ENCODE data around the gene ALPI. TPM values are rescaled to one million over a fixed set of nuclear protein-coding genes. Genes with fewer than 3 reads are reported as not detected.

Gene ALPI
- total RNA-seq, 2 donors from 2014 or later = not detected

- no peak overlapping the region for H3K4me3 Mint-ChIP-seq
- H3K4me1 Mint-ChIP-seq = no peaks in the 10 kb centered on the region
- H3K9me3 ChIP-seq (ENCODE audit: control insufficient read depth, low read length) = no peaks in the 10 kb centered on the region
- H3K9me3 Mint-ChIP-seq = no peaks in the 10 kb centered on the region
- peaks cover 12% of the 10 kb centered on the region for H3K27me3 Mint-ChIP-seq (ENCODE audit: insufficient read depth)
- no peak overlapping the region for H3K27ac ChIP-seq (ENCODE audit: low read depth, low read length)
- DNase-seq = peak; percentile 47
- no peaks in the 10 kb centered on the region for H3K36me3 Mint-ChIP-seq (ENCODE audit: low read depth)
- no peak for TF ChIP-seq CTCF (conservative IDR thresholded peaks at IDR 0.05)
- 90 to 93% methylated on average over 12 to 18 of the region's 18 CpGs for WGBS, 2 experiments (ENCODE audit: insufficient coverage in 1 of 2, insufficient read length in 1 of 2)
- no peaks in the 10 kb centered on the region for H3K36me3 ChIP-seq (ENCODE audit: control insufficient read depth, insufficient read depth, low read length)
- no peak overlapping the region for H3K9ac ChIP-seq (ENCODE audit: extremely low read depth, low read length, poor library complexity, severe bottlenecking)
- H3K27me3 ChIP-seq (ENCODE audit: control insufficient read depth, insufficient read depth, low read length, poor library complexity, severe bottlenecking) = no peaks in the 10 kb centered on the region
- H3K4me1 ChIP-seq (ENCODE audit: control insufficient read depth, insufficient read depth, low read length) = no peaks in the 10 kb centered on the region
- no peak overlapping the region for H3K27ac Mint-ChIP-seq
- no peak overlapping the region for H3K4me3 ChIP-seq (ENCODE audit: low read length)
These were observed 8.0 kb downstream of the ALPI start for GRCh38 chr2:232463701-232464543.

- Histone ChIP-seq H3K36me3 (ENCODE audit: control insufficient read depth, insufficient read depth, low read length) (no peaks in the 10 kb centered on the region), H3K4me3 (ENCODE audit: low read length) (no peak overlapping the region), H3K27ac (ENCODE audit: low read depth, low read length) (no peak overlapping the region), H3K9me3 (ENCODE audit: control insufficient read depth, low read length) (no peaks in the 10 kb centered on the region), H3K27me3 (ENCODE audit: control insufficient read depth, insufficient read depth, low read length, poor library complexity, severe bottlenecking) (no peaks in the 10 kb centered on the region), H3K4me1 (ENCODE audit: control insufficient read depth, insufficient read depth, low read length) (no peaks in the 10 kb centered on the region), H3K9ac (ENCODE audit: extremely low read depth, low read length, poor library complexity, severe bottlenecking) (no peak overlapping the region)
- Mint-ChIP-seq H3K36me3 (ENCODE audit: low read depth) (no peaks in the 10 kb centered on the region), H3K4me3 (no peak overlapping the region), H3K9me3 (no peaks in the 10 kb centered on the region), H3K27me3 (ENCODE audit: insufficient read depth) (peaks cover 11% of the 10 kb centered on the region), H3K27ac (no peak overlapping the region), H3K4me1 (no peaks in the 10 kb centered on the region)
- WGBS, 2 experiments (ENCODE audit: insufficient coverage in 1 of 2, insufficient read length in 1 of 2) = 88 to 100% methylated on average over 1 to 3 of the region's 3 CpGs
- TF ChIP-seq CTCF (conservative IDR thresholded peaks at IDR 0.05) = no peak
- no peak for DNase-seq
These were observed 8.6 kb downstream of the ALPI start for GRCh38 chr2:232464544-232464885.

- H3K4me3 ChIP-seq (ENCODE audit: low read length) = no peak overlapping the region
- no peaks in the 10 kb centered on the region for H3K36me3 Mint-ChIP-seq (ENCODE audit: low read depth)
- peaks cover 14% of the 10 kb centered on the region for H3K27me3 Mint-ChIP-seq (ENCODE audit: insufficient read depth)
These were observed 9.1 kb downstream of the ALPI start for GRCh38 chr2:232465061-232465460.

More at GRCh38 chr2:232465061-232465460, 9.1 kb downstream of the ALPI start:
- Histone ChIP-seq H3K27me3 (ENCODE audit: control insufficient read depth, insufficient read depth, low read length, poor library complexity, severe bottlenecking) (peaks cover 2% of the 10 kb centered on the region), H3K9ac (ENCODE audit: extremely low read depth, low read length, poor library complexity, severe bottlenecking) (no peak overlapping the region), H3K36me3 (ENCODE audit: control insufficient read depth, insufficient read depth, low read length) (no peaks in the 10 kb centered on the region), H3K27ac (ENCODE audit: low read depth, low read length) (no peak overlapping the region), H3K9me3 (ENCODE audit: control insufficient read depth, low read length) (no peaks in the 10 kb centered on the region), H3K4me1 (ENCODE audit: control insufficient read depth, insufficient read depth, low read length) (no peaks in the 10 kb centered on the region)
- 90 to 92% methylated on average over 6 of the region's 6 CpGs for WGBS, 2 experiments (ENCODE audit: insufficient coverage in 1 of 2, insufficient read length in 1 of 2)
- Mint-ChIP-seq H3K27ac (no peak overlapping the region), H3K4me3 (no peak overlapping the region), H3K4me1 (no peaks in the 10 kb centered on the region), H3K9me3 (no peaks in the 10 kb centered on the region)
- no peak for TF ChIP-seq CTCF (conservative IDR thresholded peaks at IDR 0.05)
- DNase-seq = peak; percentile 21
